Panc1 (cell line): Measurements from ENCODE around the gene NACAD. TPM values are rescaled to one million over a fixed set of nuclear protein-coding genes. Genes with fewer than 3 reads are reported as not detected.

Source experiments
- ATAC-seq: fragments of 200-7000 bp; cut with Tn5 transposase; 2 replicates; pipeline ENCODE4 v1.9.1; 2020; ENCODE audit warnings: mild to moderate bottlenecking, moderate library complexity
- BruUV-seq: library from RNA; stranded (reverse); fragments of 400-500 nt; replicated peaks from 2 replicates; lab custom pipeline; 2021; lab: Mats Ljungman, UMichigan
- CTCF ChIA-PET: fragments of 300-600 bp; sonication (Branson Sonifier 250); formaldehyde crosslinking; loops from one replicate; lab custom pipeline; 2022; ENCODE audit warnings: antibody characterized with exemption; lab: Charles Lee
- POLR2A ChIA-PET: fragments of 300-600 bp; sonication (Branson Sonifier 250); formaldehyde crosslinking; loops from one replicate; lab custom pipeline; 2022; ENCODE audit warnings: antibody characterized with exemption; lab: Charles Lee
- DNase-seq: peaks from one replicate; pipeline ENCODE4 v3.0.0-alpha.2; 2010; ENCODE audit warnings: low read depth, low spot score
- H3K27ac ChIP-seq: 2 replicates; pipeline ENCODE4 v1.5.1; 2011; ENCODE audit warnings: mild to moderate bottlenecking, low read length, inconsistent platforms
- H3K27me3 ChIP-seq: fragments of 200-500 bp; sonication (Bioruptor generic); 2 replicates; pipeline ENCODE4 v1.6.0; 2014; ENCODE audit warnings: low read length, inconsistent platforms; ENCODE audit not compliant: control insufficient read depth, insufficient read depth
- H3K36me3 ChIP-seq: fragments of 200-500 bp; sonication (Bioruptor generic); 2 replicates; pipeline ENCODE4 v1.5.1; 2014; ENCODE audit warnings: inconsistent platforms, mild to moderate bottlenecking, low read length, moderate library complexity; ENCODE audit not compliant: control insufficient read depth, insufficient read depth
- H3K4me1 ChIP-seq: 2 replicates; pipeline ENCODE4 v1.5.1; 2011; ENCODE audit warnings: inconsistent platforms, mild to moderate bottlenecking, low read length, moderate library complexity; ENCODE audit not compliant: control insufficient read depth, insufficient read depth
- H3K4me3 ChIP-seq, 2 experiments: 2 replicates each; pipeline ENCODE4 v1.5.1; 2011 to 2012; ENCODE audit warnings: low read depth in 2 of 2, low read length in 2 of 2, mild to moderate bottlenecking in 2 of 2, inconsistent platforms in 1 of 2, moderate library complexity in 1 of 2
- H3K9me3 ChIP-seq: fragments of 200-500 bp; sonication (Bioruptor generic); 2 replicates; pipeline ENCODE4 v1.5.1; 2014; ENCODE audit warnings: low read depth, mild to moderate bottlenecking, inconsistent platforms, low read length, moderate library complexity; ENCODE audit not compliant: control insufficient read depth, insufficient read depth
- POLR2AphosphoS5 ChIP-seq: IDR thresholded peaks from 2 replicates; pipeline ENCODE4 v1.6.1; 2012; ENCODE audit warnings: mild to moderate bottlenecking, low read depth, low read length, moderate library complexity
- SIN3A ChIP-seq: IDR thresholded peaks from 2 replicates; pipeline ENCODE4 v1.6.1; 2012; ENCODE audit warnings: low read depth, mild to moderate bottlenecking, low read length, moderate library complexity, borderline replicate concordance; ENCODE audit not compliant: insufficient read depth
- TCF7L2 ChIP-seq: IDR thresholded peaks from 2 replicates; pipeline ENCODE4 v1.6.1; 2011; ENCODE audit warnings: mild to moderate bottlenecking, low read depth, low read length, inconsistent platforms
- in situ Hi-C: cut with HindIII; loops from 2 replicates; pipeline ENCODE4 v1.10.0; 2016; ENCODE audit warnings: low sequenced_read_pairs, low pct_unique_long_range_greater_than_20kb
- intact Hi-C: fragments of 100-400 bp; cut with micrococcal nuclease; formaldehyde crosslinking; loops from one replicate; pipeline ENCODE4 v1.10.0; 2022; ENCODE audit not compliant: unreplicated experiment
- total RNA-seq: library from RNA; stranded (reverse); gene quantifications from one replicate; pipeline ENCODE4 v1.2.1, GENCODE V29; 2021; ENCODE audit not compliant: unreplicated experiment
- TF ChIP-seq, protein P1 (sequence below), 2 experiments: IDR thresholded peaks; 2 replicates each; pipeline ENCODE4 v1.6.1; 2011 to 2012; ENCODE audit warnings: low read depth in 2 of 2, control low read depth in 1 of 2, low read length in 1 of 2, mild to moderate bottlenecking in 1 of 2, moderate library complexity in 1 of 2; ENCODE audit not compliant: insufficient read depth in 1 of 2
- TF ChIP-seq, protein P2 (sequence below): fragments of 450-650 bp; IDR thresholded peaks from 2 replicates; pipeline ENCODE4 v1.5.1; 2017; ENCODE audit warnings: mild to moderate bottlenecking

Gene NACAD
- total RNA-seq, 1 experiment from 2014 or later = 5.3 TPM

DNA sequence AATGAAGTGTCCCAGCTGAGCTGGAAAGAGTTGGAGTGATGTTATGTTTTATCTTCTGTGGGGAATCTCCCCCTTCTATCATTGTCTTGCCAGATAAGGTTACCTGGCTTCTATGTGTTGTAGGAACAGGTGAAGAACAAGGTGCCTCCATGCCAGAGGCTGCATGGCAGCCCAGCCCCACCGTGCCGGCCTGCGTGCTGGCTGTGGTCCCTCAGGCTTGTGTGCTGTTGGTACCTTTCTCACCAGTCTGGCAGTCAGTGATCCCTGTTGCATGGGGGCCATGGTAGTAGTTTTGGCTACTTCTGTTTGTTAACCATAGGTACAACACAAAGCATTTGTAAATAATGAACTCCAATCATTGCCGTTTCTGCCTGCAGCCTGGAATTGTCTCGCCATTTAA lies 50.9 kb downstream of the NACAD start:
- Histone ChIP-seq H3K9me3 (no peaks in the 10 kb centered on the region), H3K4me3 (no peak overlapping the region), H3K4me1 (no peaks in the 10 kb centered on the region), H3K27ac (no peak overlapping the region), H3K36me3 (peaks cover 6% of the 10 kb centered on the region; the same call in 1 of the 2 replicates), H3K27me3 (no peaks in the 10 kb centered on the region)
- POLR2A ChIA-PET = no interaction called here
- no TSS peak for BruUV-seq
- DNase-seq = no peak
- TF ChIP-seq, protein P1, sequence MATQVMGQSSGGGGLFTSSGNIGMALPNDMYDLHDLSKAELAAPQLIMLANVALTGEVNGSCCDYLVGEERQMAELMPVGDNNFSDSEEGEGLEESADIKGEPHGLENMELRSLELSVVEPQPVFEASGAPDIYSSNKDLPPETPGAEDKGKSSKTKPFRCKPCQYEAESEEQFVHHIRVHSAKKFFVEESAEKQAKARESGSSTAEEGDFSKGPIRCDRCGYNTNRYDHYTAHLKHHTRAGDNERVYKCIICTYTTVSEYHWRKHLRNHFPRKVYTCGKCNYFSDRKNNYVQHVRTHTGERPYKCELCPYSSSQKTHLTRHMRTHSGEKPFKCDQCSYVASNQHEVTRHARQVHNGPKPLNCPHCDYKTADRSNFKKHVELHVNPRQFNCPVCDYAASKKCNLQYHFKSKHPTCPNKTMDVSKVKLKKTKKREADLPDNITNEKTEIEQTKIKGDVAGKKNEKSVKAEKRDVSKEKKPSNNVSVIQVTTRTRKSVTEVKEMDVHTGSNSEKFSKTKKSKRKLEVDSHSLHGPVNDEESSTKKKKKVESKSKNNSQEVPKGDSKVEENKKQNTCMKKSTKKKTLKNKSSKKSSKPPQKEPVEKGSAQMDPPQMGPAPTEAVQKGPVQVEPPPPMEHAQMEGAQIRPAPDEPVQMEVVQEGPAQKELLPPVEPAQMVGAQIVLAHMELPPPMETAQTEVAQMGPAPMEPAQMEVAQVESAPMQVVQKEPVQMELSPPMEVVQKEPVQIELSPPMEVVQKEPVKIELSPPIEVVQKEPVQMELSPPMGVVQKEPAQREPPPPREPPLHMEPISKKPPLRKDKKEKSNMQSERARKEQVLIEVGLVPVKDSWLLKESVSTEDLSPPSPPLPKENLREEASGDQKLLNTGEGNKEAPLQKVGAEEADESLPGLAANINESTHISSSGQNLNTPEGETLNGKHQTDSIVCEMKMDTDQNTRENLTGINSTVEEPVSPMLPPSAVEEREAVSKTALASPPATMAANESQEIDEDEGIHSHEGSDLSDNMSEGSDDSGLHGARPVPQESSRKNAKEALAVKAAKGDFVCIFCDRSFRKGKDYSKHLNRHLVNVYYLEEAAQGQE (IDR thresholded peaks at IDR 0.05; ENCODE audit: insufficient read depth in 1 of 2, low read depth in 2 of 2, low read length in 1 of 2) = no peak
- TF ChIP-seq SIN3A (no peak), TCF7L2 (no peak), POLR2AphosphoS5 (no peak)
- TF ChIP-seq, protein P2, sequence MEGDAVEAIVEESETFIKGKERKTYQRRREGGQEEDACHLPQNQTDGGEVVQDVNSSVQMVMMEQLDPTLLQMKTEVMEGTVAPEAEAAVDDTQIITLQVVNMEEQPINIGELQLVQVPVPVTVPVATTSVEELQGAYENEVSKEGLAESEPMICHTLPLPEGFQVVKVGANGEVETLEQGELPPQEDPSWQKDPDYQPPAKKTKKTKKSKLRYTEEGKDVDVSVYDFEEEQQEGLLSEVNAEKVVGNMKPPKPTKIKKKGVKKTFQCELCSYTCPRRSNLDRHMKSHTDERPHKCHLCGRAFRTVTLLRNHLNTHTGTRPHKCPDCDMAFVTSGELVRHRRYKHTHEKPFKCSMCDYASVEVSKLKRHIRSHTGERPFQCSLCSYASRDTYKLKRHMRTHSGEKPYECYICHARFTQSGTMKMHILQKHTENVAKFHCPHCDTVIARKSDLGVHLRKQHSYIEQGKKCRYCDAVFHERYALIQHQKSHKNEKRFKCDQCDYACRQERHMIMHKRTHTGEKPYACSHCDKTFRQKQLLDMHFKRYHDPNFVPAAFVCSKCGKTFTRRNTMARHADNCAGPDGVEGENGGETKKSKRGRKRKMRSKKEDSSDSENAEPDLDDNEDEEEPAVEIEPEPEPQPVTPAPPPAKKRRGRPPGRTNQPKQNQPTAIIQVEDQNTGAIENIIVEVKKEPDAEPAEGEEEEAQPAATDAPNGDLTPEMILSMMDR = no peak
- CTCF ChIA-PET = no interaction called here
- ATAC-seq = no peak
- intact Hi-C loops = loop anchor here (10.0 kb wide), 1 partner anchor 1387 kb away; no protein-coding TSS in a partner anchor
- in situ Hi-C loops = no loop called here

DNA sequence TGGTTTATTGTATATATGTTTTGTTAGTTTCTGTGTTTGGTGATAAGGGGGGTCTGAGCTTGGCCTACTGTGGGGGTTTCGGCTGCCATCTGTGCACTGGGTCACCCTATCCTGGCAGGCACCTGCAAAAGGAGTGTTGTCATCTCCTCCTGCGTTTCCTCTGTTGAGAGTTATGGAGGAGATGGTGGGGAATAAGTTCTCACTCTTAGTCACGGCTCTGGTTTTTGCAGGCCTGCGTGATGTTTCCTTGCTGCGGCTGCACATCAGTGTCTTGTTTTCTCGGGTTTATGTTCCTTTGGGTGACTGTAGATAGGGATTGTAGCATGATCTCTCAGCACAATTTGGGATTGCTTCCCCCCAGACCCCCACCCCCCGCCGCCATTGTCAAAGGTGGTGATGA lies 52.0 kb downstream of the NACAD start:
- Histone ChIP-seq H3K4me3 (no peak overlapping the region), H3K36me3 (0 out of 2 replicates have a peak, but pooled peaks cover 2% of the 10 kb centered on the region), H3K9me3 (no peaks in the 10 kb centered on the region), H3K27me3 (no peaks in the 10 kb centered on the region), H3K4me1 (no peaks in the 10 kb centered on the region), H3K27ac (no peak overlapping the region)
- intact Hi-C loops (loop anchor here (10.0 kb wide), 1 partner anchor 1388 kb away; no protein-coding TSS in a partner anchor), in situ Hi-C loops (no loop called here)
- TF ChIP-seq, protein P2 = no peak
- TF ChIP-seq SIN3A = no peak
- TF ChIP-seq, protein P1 (IDR thresholded peaks at IDR 0.05; ENCODE audit: insufficient read depth in 1 of 2, low read depth in 2 of 2, low read length in 1 of 2) = no peak
- no TSS peak for BruUV-seq
- ChIA-PET CTCF (no interaction called here), POLR2A (no interaction called here)
- no peak for ATAC-seq
- DNase-seq = no peak
